ENCODE results near the gene RNMT.

RNMT gene

DNA sequence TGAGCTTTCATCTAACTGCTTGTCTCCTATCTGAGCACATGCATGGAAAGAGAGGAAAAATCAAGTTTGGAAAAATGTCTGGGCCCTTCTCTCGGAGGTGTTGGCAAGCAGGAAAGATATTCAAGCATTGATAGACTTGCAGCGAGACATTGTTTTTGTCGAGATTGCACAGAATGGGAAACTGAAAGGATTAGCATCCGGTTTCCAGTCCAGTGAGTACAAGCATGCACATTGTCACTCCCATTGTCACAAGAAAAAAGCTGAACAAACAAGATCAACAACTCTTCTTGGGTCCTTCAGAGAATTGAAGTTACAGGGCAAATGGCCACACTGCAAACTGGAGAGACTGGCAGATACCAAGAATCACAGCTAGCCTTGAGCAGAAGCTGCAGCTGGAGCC lies 77.8 kb downstream of the RNMT start:
- TF ChIP-seq, protein P1, sequence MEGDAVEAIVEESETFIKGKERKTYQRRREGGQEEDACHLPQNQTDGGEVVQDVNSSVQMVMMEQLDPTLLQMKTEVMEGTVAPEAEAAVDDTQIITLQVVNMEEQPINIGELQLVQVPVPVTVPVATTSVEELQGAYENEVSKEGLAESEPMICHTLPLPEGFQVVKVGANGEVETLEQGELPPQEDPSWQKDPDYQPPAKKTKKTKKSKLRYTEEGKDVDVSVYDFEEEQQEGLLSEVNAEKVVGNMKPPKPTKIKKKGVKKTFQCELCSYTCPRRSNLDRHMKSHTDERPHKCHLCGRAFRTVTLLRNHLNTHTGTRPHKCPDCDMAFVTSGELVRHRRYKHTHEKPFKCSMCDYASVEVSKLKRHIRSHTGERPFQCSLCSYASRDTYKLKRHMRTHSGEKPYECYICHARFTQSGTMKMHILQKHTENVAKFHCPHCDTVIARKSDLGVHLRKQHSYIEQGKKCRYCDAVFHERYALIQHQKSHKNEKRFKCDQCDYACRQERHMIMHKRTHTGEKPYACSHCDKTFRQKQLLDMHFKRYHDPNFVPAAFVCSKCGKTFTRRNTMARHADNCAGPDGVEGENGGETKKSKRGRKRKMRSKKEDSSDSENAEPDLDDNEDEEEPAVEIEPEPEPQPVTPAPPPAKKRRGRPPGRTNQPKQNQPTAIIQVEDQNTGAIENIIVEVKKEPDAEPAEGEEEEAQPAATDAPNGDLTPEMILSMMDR (conservative IDR thresholded peaks at IDR 0.05) = no peak
- peak overlapping the region; percentile 33 for H3K27ac ChIP-seq

DNA sequence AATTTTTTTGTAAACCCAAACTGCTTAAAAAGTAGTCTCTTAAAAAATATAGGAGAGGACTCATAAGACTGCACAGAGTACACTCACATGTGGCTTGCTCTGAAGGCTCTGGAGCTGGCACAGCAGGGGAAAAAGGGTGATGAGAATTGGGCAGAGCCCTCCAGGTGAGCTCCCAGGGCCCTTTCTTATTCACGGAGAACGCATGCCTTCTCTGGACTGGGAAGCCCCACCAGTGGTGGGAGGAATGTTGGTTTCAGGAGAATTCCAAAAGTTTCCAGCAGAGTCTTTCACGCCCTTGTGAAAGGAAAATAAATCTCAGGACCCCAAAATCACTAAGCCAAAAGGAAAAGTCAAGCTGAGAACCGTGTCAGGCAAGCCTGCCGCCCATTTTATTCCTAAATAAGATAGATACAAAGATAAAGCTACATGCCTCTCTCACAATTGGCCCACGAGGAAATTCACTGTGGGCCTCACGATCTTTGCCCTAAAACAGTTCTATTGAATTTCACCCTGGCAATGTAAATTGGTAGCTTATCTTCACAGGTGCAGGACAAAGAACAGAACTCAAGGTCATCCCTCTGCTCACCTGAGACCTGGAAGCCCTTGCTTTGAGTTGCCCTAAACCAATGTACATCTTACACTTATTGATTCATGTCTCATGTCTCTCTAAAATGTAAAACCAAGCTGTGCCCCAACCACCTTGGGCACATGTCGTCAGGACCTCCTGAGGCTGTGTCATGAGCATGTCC lies 82.0 kb downstream of the RNMT start:
- H3K27ac ChIP-seq = peak overlapping the region; percentile 19
- TF ChIP-seq, protein P1 (conservative IDR thresholded peaks at IDR 0.05) = no peak

DNA sequence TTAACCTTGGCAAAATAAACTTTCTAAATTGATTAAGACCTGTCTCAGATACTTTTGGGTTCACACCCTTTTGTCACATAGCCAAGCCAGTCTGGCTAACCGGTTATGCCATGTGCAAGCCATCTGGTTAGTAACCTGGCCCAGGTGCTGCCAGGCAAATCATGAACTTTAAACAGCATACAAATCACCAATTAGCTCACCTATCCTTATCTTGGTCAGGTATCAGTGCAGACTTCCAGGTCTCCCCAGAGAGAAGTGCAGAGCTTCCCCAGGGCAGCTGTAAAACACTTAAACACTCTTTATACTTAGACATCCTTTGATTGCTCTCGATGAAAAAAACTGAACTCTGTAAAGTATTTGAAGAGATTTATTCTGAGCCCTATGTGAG lies 82.6 kb downstream of the RNMT start:
- TF ChIP-seq, protein P1 (conservative IDR thresholded peaks at IDR 0.05) = no peak
- H3K27ac ChIP-seq = peak overlapping the region; percentile 19

DNA sequence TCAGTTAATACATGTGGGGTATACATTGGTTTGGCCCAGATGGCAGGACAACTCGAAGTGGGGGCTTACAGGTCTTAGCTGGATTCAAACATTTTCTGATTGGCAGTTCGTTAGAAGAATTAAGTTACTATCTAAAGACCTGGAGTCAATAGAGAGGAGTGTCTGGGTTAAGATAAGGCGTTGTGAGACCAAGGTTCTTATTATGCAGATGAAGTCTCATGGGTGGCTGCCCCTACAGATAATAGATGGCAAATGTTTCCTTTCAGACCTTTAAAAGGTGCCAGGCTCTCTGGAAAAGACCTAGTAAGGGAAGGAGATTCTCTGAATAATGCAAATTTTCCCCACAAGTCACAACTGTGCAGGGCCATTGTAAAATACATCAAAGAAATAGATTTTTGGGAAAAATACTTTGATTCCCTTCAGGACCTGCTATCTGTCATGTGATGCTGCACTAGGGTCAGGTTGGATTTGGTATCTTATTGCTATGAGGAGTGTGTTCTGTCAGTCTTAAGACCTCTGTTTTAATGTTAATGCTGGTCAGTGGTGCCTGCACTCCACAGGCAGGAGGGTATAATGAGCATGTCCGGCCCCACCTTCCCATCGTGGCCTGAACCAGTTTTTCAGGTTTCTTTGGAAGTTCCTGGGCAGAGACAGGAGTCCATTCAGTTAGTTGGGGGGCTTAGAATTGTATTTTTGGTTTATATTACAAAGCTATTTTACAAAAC lies 83.2 kb downstream of the RNMT start:
- H3K27ac ChIP-seq = peak overlapping the region; percentile 19
- TF ChIP-seq, protein P1 (conservative IDR thresholded peaks at IDR 0.05) = no peak

DNA sequence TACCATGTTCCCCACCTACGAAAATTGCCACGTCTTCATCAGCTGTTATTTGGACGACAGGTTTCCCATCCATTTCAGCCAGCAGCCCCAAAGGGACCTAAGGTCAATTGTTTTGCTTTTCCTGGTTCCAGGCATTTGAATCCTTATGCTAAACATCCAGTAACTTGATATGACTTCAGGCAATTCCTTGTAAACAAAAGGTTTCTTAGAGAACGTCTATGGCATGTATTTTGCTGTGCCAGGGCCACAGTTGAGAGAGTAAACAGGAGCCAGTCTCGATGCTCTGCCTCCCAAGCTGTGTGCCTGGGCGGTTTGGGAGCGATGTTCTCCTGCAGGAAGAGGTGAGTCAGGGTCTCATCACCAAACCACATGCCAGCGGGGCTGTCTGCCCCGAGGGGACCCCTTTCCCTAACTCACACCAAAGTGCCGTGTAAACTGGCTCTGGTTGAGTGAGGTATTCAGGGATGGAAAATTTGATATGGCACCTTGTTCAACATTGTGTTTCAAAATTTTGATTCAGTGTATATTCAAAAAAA lies 84.5 kb downstream of the RNMT start:
- no peak overlapping the region for H3K27ac ChIP-seq
- TF ChIP-seq, protein P1 (conservative IDR thresholded peaks at IDR 0.05) = no peak

DNA sequence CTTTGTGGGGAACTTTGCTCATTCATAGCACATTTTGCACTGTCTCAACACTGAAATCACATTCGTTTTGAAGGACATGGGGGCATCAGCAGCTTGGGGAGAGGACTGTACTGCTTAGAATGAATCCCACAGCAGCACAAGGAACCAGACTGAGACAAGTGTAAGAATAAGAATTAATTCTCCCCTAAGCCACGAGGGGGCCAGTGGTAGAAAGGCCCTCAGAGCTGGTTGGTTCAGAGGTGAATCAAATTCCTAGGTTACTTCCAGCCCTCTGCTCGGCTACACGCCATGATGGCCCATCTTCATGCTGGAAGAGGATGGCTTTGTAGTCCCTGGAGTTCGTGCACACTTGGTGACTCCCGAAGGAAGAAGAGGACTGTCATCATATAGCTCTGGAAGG lies 85.5 kb downstream of the RNMT start:
- TF ChIP-seq, protein P1 (conservative IDR thresholded peaks at IDR 0.05) = peak; percentile 50

DNA sequence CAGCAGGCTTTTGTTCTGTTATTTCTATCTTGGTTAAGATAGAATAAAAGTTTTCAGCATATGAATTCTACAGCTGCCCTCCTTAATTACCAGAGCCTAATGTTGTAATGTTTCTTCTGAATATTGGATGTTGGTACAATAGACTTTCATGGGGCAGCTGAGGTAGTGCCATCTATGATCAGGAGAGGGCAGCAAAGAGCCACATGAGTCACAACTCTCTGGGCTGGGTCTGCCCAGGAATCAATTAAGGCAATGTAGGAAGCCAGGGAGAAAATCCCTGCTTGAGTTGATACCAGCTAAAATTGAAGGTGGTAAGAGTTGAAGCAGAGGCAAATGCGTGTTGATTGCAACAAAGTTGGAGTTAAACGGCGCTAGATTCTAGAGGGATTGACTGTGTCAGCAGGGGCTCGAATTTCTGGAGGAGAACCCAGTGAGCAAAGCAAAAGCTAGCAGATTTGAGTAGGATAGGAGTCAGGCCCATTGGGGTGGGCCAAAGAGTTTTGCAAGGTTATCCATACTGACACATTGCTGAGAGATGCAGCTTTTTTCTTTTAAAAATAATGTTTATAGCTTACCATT lies 86.9 kb downstream of the RNMT start:
- H3K27ac ChIP-seq = no peak overlapping the region
- TF ChIP-seq, protein P1 (conservative IDR thresholded peaks at IDR 0.05) = peak; percentile 93

More for the DNA sequence above, 85.5 kb downstream of the RNMT start:
- H3K27ac ChIP-seq = no peak overlapping the region
